GM19324 (cell line): ENCODE data around the gene FADS2.

ENCODE experiments used
- ATAC-seq: cut with Tn5 transposase; IDR thresholded peaks from one replicate; pipeline ENCODE4 v1.9.1; 2021; ENCODE audit warnings: mild to moderate bottlenecking, moderate library complexity; ENCODE audit not compliant: unreplicated experiment, low FRiP score

The FADS2 gene

GRCh38 chr11:61914471-61915171 lies 86.5 kb downstream of the FADS2 start:
- no peak for ATAC-seq

- ATAC-seq: no peak
Observed at GRCh38 chr11:61916737-61917333, 88.7 kb downstream of the FADS2 start.
